Measurements from ENCODE around the gene CDKN2B.
"Not testable (repeated sequence)": the region's sequence is repeated elsewhere in the genome, so short reads cannot be mapped to it uniquely, and the experiment has no call there.

The CDKN2B gene

DNA sequence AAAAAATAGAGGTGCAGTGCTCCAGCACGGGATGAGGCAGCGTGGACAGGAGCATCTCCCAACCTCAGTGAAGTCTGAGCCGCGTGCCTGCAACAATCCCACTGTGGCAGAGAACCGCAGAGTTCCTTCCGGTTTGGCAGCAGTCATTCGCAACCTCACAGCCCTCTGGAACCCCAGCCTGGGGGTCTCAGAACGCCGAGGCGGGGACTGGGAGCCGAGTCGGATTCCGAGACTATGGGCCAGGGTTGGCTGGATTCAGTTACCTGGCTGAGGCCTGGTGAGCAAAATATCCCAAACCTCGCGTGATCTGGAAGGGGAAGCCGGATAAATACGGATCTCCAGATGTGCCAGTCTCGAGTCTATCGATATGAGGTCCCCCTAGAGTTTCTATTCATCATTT is 41.9 kb downstream of the CDKN2B start:
- Histone ChIP-seq H3K27me3 (replicated peaks) (no peaks in the 10 kb centered on the region), H3K27ac (no peak overlapping the region), H3K4me3 (ENCODE audit: low read depth, low read length) (no peak overlapping the region), H3K36me3 (replicated peaks) (peaks cover 12% of the 10 kb centered on the region)
- in situ Hi-C loops (cut with HindIII; ENCODE audit: low pct_ligation_motif_present, low sequenced_read_pairs) = no loop called here
- DNase-seq = no peak
- TF ChIP-seq, protein P1, sequence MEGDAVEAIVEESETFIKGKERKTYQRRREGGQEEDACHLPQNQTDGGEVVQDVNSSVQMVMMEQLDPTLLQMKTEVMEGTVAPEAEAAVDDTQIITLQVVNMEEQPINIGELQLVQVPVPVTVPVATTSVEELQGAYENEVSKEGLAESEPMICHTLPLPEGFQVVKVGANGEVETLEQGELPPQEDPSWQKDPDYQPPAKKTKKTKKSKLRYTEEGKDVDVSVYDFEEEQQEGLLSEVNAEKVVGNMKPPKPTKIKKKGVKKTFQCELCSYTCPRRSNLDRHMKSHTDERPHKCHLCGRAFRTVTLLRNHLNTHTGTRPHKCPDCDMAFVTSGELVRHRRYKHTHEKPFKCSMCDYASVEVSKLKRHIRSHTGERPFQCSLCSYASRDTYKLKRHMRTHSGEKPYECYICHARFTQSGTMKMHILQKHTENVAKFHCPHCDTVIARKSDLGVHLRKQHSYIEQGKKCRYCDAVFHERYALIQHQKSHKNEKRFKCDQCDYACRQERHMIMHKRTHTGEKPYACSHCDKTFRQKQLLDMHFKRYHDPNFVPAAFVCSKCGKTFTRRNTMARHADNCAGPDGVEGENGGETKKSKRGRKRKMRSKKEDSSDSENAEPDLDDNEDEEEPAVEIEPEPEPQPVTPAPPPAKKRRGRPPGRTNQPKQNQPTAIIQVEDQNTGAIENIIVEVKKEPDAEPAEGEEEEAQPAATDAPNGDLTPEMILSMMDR (IDR thresholded peaks at IDR 0.05; ENCODE audit: low read depth, low read length, missing control alignments) = no peak

DNA sequence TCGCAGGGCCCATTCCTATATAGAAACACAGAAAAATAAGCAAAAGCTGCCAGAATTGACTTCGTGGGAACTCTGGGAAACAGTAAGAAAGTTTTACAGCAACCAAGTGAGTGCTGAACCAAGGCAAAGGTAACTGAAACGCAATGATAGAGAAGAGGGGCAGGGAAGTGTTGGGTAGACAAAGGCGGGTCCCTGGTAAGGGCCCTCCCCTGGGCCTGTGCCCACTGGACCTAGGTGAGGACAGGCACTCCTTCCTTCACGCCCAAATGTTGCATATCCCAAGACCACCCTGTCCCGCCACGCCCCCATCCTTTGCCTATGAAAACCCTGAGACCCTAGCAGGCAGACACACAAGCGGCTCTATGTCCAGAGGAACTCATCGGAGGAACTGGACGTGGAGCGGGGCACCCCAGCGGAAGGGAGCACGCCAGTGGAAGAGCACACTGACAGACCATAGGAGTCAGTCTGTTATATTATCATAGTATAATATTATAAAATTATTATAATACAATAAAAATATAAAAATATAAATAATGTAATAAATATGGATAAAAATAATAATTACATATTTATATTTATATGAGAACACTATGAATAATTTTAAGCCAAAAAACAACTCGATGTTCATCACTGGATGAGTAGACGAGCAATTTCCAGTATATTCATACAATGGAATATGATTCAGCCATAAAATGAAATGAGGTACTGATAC is 42.8 kb downstream of the CDKN2B start:
- H3K27ac ChIP-seq = no peak overlapping the region
- no peaks in the 10 kb centered on the region for H3K27me3 ChIP-seq (replicated peaks)

DNA sequence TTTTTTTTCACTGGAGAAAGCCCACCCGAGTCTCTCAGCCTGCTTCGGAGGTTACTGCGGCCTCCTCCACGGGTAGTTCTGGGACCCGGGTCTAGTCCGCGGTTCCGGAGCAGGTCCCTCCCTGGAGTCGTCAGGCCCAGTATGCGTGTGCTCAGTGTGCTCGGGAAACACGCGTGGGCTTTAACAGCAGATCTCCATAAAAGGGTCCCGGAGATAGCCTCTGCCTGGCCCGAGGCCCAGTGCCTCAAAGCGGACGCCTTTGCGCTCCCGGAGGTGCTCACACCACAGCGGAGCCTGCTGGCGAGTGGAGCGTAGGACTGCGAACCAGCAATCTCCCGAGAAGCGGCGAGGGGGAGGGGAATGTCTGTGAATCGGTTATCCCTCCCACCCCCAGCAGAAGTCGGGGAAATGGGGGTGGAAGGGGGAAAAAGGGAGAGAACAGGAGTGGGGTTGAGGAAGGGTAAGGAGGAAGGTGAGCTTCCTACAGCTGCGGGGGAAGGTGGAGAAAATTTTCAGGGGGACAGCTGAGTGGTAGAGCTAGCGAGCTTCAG is 43.6 kb downstream of the CDKN2B start:
- Histone ChIP-seq H3K27ac (peak overlapping the region; percentile 10), H3K36me3 (replicated peaks) (peaks cover 9% of the 10 kb centered on the region), H3K27me3 (replicated peaks) (no peaks in the 10 kb centered on the region), H3K4me3 (ENCODE audit: low read depth, low read length) (peak overlapping the region; percentile 55)
- TF ChIP-seq, protein P1 (IDR thresholded peaks at IDR 0.05; ENCODE audit: low read depth, low read length, missing control alignments) = peak; percentile 93
- DNase-seq = peak; percentile 83
- in situ Hi-C loops (cut with HindIII; ENCODE audit: low pct_ligation_motif_present, low sequenced_read_pairs) = no loop called here

More for the DNA sequence above, 42.8 kb downstream of the CDKN2B start:
- DNase-seq = no peak
- in situ Hi-C loops (cut with HindIII; ENCODE audit: low pct_ligation_motif_present, low sequenced_read_pairs) = no loop called here
- TF ChIP-seq, protein P1 (IDR thresholded peaks at IDR 0.05; ENCODE audit: low read depth, low read length, missing control alignments) = no peak
- Histone ChIP-seq H3K36me3 (replicated peaks) (peaks cover 12% of the 10 kb centered on the region), H3K4me3 (ENCODE audit: low read depth, low read length) (no peak overlapping the region)

DNA sequence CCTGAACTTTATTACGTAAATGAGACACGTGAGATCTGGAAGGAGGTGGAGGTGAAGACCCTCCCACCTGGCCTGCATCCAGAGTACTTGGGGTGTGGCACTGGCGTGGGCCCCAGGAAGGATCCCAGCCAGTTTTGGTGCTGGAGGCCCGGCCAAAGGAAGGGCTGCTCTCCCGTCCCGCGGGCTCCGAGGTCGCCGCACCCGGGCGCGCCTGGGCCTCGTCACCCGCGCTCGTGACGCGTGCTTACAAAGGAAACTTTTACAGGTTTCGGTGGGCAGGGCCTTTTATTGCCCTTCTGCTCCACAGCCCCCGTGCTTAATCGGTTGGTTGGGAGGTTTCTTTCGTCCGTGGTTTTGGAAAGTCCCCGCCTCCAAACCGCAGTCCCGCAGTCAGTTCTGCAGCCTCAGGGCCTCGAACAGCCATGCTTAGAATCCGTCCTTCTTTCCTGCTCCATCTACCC is 44.1 kb downstream of the CDKN2B start:
- in situ Hi-C loops (cut with HindIII; ENCODE audit: low pct_ligation_motif_present, low sequenced_read_pairs) = no loop called here
- Histone ChIP-seq H3K36me3 (replicated peaks) (peaks cover 5% of the 10 kb centered on the region), H3K27me3 (replicated peaks) (no peaks in the 10 kb centered on the region), H3K27ac (peak overlapping the region; percentile 10), H3K4me3 (ENCODE audit: low read depth, low read length) (peak overlapping the region; percentile 55)
- TF ChIP-seq, protein P1 (IDR thresholded peaks at IDR 0.05; ENCODE audit: low read depth, low read length, missing control alignments) = no peak
- DNase-seq = no peak

DNA sequence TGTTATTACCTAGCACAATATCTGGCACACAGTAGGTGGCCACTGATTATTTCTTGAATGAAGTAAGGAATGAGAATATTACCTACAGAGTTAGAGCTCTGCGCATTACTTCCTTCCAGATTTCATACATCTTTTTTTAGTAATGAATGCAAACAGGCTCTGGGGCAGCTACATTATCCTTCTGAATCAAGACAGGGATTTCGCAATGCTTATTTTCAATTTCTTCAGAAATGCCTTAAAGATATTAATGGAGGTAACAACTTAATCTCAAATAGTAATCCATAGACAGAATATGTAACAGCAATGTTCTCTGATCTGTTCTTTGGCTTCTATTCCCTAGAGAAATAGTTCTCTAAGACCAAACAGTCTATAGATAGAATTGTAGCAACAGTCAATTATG is 47.5 kb downstream of the CDKN2B start:
- DNase-seq = no peak
- TF ChIP-seq, protein P1 (IDR thresholded peaks at IDR 0.05; ENCODE audit: low read depth, low read length, missing control alignments) = no peak
- in situ Hi-C loops (cut with HindIII; ENCODE audit: low pct_ligation_motif_present, low sequenced_read_pairs) = no loop called here
- H3K36me3 ChIP-seq (replicated peaks) = no peaks in the 10 kb centered on the region
- H3K4me3 ChIP-seq (ENCODE audit: low read depth, low read length) = no peak overlapping the region
- H3K27ac ChIP-seq = no peak overlapping the region
- no peaks in the 10 kb centered on the region for H3K27me3 ChIP-seq (replicated peaks)

DNA sequence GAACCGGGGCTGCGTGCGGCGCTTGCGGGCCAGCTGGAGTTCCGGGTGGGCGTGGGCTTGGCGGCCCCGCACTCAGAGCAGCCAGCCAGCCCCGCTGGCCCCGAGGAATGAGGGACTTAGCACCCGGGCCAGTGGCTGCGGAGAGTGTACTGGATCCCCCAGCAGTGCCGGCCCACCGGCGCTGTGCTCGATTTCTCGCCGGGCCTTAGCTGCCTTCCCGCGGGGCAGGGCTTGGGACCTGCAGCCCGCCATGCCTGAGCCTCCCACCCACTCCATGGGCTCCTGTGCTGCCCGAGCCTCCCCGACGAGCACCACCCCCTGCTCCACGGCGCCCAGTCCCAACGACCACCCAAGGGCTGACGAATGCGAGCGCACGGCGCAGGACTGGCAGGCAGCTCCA is 49.8 kb downstream of the CDKN2B start:
- H3K27ac ChIP-seq; H3K27me3 ChIP-seq (replicated peaks); H3K4me3 ChIP-seq (ENCODE audit: low read depth, low read length); DNase-seq; in situ Hi-C loops (cut with HindIII; ENCODE audit: low pct_ligation_motif_present, low sequenced_read_pairs); H3K36me3 ChIP-seq (replicated peaks): not testable (repeated sequence)
